ENCODE data around the gene KCNIP4.

The KCNIP4 gene

GRCh38 chr4:21763855-21764254, 184.7 kb downstream of the KCNIP4 start:
- DNase-seq (ENCODE audit: low read depth): no peak

- DNase-seq (ENCODE audit: low read depth): no peak
Observed at GRCh38 chr4:21757248-21757647, 191.3 kb downstream of the KCNIP4 start.

- DNase-seq (ENCODE audit: low read depth): no peak
Observed at GRCh38 chr4:21753084-21753760, 195.3 kb downstream of the KCNIP4 start.

GRCh38 chr4:21752616-21753015, 196.0 kb downstream of the KCNIP4 start:
- no peak for DNase-seq (ENCODE audit: low read depth)

GRCh38 chr4:21749924-21750323, 198.6 kb downstream of the KCNIP4 start:
- DNase-seq (ENCODE audit: low read depth): no peak

- no peak for DNase-seq (ENCODE audit: low read depth)
Observed at GRCh38 chr4:21749412-21749811, 199.2 kb downstream of the KCNIP4 start.

GRCh38 chr4:21744046-21744445, 204.5 kb downstream of the KCNIP4 start:
- DNase-seq (ENCODE audit: low read depth): no peak

GRCh38 chr4:21742326-21742725, 206.2 kb downstream of the KCNIP4 start:
- no peak for DNase-seq (ENCODE audit: low read depth)

- DNase-seq (ENCODE audit: low read depth): no peak
Observed at GRCh38 chr4:21738821-21739220, 209.8 kb downstream of the KCNIP4 start.

- no peak for DNase-seq (ENCODE audit: low read depth)
Observed at GRCh38 chr4:21735866-21736265, 212.7 kb downstream of the KCNIP4 start.

- DNase-seq (ENCODE audit: low read depth): no peak
Observed at GRCh38 chr4:21733894-21734630, 214.5 kb downstream of the KCNIP4 start.

GRCh38 chr4:21728304-21728703, 220.3 kb downstream of the KCNIP4 start:
- DNase-seq (ENCODE audit: low read depth): no peak

GRCh38 chr4:21726255-21726815, 222.2 kb downstream of the KCNIP4 start:
- no peak for DNase-seq (ENCODE audit: low read depth)

- no peak for DNase-seq (ENCODE audit: low read depth)
Observed at GRCh38 chr4:21722157-21722839, 226.3 kb downstream of the KCNIP4 start.

- no peak for DNase-seq (ENCODE audit: low read depth)
Observed at GRCh38 chr4:21716531-21716930, 232.0 kb downstream of the KCNIP4 start.

GRCh38 chr4:21710179-21710835, 238.3 kb downstream of the KCNIP4 start:
- DNase-seq (ENCODE audit: low read depth): no peak

GRCh38 chr4:21709761-21710160, 238.8 kb downstream of the KCNIP4 start:
- no peak for DNase-seq (ENCODE audit: low read depth)

- no peak for DNase-seq (ENCODE audit: low read depth)
Observed at GRCh38 chr4:21709031-21709430, 239.5 kb downstream of the KCNIP4 start.

- no peak for DNase-seq (ENCODE audit: low read depth)
Observed at GRCh38 chr4:21699446-21699845, 249.1 kb downstream of the KCNIP4 start.

GRCh38 chr4:21697583-21697982, 251.0 kb downstream of the KCNIP4 start:
- DNase-seq (ENCODE audit: low read depth): no peak

- no peak for DNase-seq (ENCODE audit: low read depth)
Observed at GRCh38 chr4:21695141-21695540, 253.4 kb downstream of the KCNIP4 start.

- no peak for DNase-seq (ENCODE audit: low read depth)
Observed at GRCh38 chr4:21692241-21692640, 256.3 kb downstream of the KCNIP4 start.

Measured in T follicular helper cell (primary cell).